ACC112 (cell line): ENCODE results near the gene ZNF280D.
A peak's percentile ranks its signal among the peaks of the same experiment; 100 is the strongest.
"Not testable (repeated sequence)": the region's sequence is repeated elsewhere in the genome, so short reads cannot be mapped to it uniquely, and the experiment has no call there.

Experiments used
- H2AFZ ChIP-seq: fragments of 200-600 bp; sonication (generic); one replicate; pipeline ENCODE4 v1.6.0; 2017; ENCODE audit warnings: antibody characterized with exemption, low read length; ENCODE audit not compliant: unreplicated experiment
- H3K27ac ChIP-seq: fragments of 200-600 bp; sonication (generic); 2 replicates; pipeline ENCODE4 v1.5.1; 2014; ENCODE audit warnings: low read depth, mild to moderate bottlenecking, antibody characterized with exemption, low read length, moderate library complexity
- H3K27me3 ChIP-seq: fragments of 200-600 bp; sonication (generic); 2 replicates; pipeline ENCODE4 v1.6.1; 2014; ENCODE audit warnings: mild to moderate bottlenecking, antibody characterized with exemption, low read length, moderate library complexity, mixed read lengths; ENCODE audit not compliant: insufficient read depth
- H3K36me3 ChIP-seq: fragments of 200-600 bp; sonication (generic); 2 replicates; pipeline ENCODE4 v1.6.1; 2016; ENCODE audit warnings: mild to moderate bottlenecking, antibody characterized with exemption, low read length, moderate library complexity, mixed read lengths; ENCODE audit not compliant: insufficient read depth
- H3K4me1 ChIP-seq: fragments of 200-600 bp; sonication (generic); one replicate; pipeline ENCODE4 v1.6.1; 2016; ENCODE audit warnings: low read length, mixed read lengths; ENCODE audit not compliant: insufficient read depth, unreplicated experiment, control insufficient read depth
- H3K4me3 ChIP-seq: fragments of 200-600 bp; sonication (generic); 2 replicates; pipeline ENCODE4 v1.5.1; 2014; ENCODE audit warnings: mild to moderate bottlenecking, low read depth, low read length
- H3K79me2 ChIP-seq: fragments of 200-600 bp; sonication (generic); one replicate; pipeline ENCODE4 v1.6.0; 2016; ENCODE audit warnings: low read length; ENCODE audit not compliant: control insufficient read depth, unreplicated experiment, insufficient read depth

ZNF280D gene, protein sequence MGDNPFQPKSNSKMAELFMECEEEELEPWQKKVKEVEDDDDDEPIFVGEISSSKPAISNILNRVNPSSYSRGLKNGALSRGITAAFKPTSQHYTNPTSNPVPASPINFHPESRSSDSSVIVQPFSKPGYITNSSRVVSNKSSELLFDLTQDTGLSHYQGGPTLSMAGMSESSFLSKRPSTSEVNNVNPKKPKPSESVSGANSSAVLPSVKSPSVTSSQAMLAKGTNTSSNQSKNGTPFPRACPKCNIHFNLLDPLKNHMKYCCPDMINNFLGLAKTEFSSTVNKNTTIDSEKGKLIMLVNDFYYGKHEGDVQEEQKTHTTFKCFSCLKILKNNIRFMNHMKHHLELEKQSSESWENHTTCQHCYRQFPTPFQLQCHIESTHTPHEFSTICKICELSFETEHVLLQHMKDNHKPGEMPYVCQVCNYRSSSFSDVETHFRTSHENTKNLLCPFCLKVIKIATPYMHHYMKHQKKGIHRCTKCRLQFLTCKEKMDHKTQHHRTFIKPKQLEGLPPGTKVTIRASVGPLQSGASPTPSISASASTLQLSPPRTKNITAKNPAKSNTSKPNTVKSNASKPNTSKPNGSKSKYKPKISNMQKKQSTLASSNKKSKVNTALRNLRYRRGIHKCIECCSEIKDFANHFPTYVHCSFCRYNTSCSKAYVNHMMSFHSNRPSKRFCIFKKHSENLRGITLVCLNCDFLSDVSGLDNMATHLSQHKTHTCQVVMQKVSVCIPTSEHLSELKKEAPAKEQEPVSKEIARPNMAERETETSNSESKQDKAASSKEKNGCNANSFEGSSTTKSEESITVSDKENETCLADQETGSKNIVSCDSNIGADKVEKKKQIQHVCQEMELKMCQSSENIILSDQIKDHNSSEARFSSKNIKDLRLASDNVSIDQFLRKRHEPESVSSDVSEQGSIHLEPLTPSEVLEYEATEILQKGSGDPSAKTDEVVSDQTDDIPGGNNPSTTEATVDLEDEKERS

DNA sequence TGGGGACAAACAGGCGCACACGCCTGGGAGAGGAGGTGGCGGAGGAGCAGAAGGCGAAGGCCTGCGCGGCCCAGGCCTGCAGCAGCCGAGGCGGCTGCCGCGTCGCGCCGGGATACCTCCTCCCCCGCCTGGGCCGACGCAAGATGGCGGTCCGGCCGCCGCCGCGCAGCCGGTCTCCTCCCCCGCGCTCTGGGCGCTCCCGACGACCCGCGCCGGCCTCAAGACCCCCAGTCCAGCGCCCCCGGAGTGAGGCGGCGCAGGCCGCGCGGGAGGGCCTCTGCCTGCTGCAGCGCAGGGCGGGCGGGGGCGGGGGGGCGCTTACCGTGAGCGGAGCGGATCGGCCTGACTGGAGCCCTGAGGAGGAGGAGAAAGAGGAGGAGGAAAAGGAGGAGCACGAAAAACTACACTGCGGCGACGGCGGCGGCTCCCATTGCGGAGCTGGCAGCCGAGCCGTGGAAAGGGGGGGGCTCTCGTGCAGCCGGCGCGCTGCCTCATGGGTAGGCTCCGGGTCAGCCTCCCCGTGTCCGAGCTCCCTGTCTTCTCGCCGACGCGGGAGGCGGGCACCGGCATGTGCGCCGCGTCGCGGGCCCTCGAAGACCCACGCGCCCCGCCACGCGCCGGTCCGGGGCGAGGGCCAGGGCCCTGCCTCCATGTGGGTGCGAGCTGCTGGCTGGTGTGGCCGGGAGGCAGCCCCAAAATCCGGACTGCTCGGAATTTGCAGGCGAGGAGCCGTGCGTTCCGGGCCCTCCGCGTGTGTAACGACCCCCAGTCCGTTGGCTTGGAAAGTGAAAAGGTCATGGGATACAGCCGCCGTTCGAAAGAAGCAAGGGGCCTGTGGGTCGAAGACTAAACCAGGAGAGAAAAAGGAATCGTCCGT is at the start of gene ZNF280D:
TSS of gene ZNF280D (minus strand) at position 374 of the 877 bp plus-strand sequence. CDS start 26,400 bp downstream, outside the sequence.
- H2AFZ ChIP-seq, result peak within 1 kb of the TSS; percentile 96
- peak within 1 kb of the TSS; percentile 83 for H3K27ac ChIP-seq
- peaks cover 13% of the 10 kb centered on the region; the same call in 1 of the 2 replicates for H3K36me3 ChIP-seq
- peaks cover 45% of the 10 kb centered on the region for H3K79me2 ChIP-seq
- H3K27me3 ChIP-seq, result no peaks in the 10 kb centered on the region
- peaks cover 31% of the 10 kb centered on the region for H3K4me1 ChIP-seq
- peak within 1 kb of the TSS; percentile 99 for H3K4me3 ChIP-seq

DNA sequence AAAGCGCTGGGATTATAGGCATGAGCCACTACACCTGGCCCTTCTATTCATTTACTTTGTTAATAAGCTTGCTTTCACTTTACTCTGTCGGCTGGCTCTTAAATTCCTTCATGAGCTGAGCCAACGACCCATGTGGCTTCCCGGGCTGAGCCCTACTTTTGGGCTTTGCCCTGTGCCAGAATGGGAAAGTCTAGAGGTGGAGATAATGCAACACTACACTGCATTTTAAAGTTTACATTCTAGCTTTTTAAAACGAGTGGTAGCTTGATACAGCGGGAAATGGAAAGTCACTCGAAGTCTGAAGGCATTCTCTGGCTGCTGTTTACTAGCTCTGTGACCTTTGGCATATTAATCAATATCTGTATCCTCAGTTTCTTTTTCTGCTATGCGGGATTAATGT is 49.0 kb upstream of the ZNF280D start:
- Histone ChIP-seq H3K4me1 (no peaks in the 10 kb centered on the region), H3K79me2 (no peaks in the 10 kb centered on the region), H3K27ac (no peak overlapping the region), H3K27me3 (no peaks in the 10 kb centered on the region), H3K4me3 (no peak overlapping the region), H2AFZ (no peak overlapping the region), H3K36me3 (no peaks in the 10 kb centered on the region)

DNA sequence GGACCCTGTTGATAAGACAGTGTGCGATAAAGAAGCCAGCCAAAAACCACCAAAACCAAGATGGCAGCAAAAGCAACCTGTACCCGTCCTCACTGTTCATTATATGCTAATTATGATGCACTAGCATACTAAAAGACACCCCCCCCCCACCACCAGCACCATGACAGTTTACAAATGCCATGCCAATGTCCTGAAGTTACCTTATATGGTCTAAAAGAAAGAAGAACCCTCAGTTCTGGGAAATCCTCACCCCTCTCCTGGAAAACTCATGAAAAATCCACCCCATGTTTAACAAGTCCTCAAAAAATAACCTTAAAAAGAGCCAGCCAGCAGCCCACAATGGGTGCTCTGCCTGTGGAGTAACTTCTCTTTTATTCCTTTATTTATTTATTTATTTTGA is 48.4 kb upstream of the ZNF280D start:
- no peaks in the 10 kb centered on the region for H3K27me3 ChIP-seq
- no peaks in the 10 kb centered on the region for H3K4me1 ChIP-seq
- no peaks in the 10 kb centered on the region for H3K79me2 ChIP-seq
- no peak overlapping the region for H3K27ac ChIP-seq
- no peak overlapping the region for H3K4me3 ChIP-seq
- H2AFZ ChIP-seq, result no peak overlapping the region
- H3K36me3 ChIP-seq, result no peaks in the 10 kb centered on the region

DNA sequence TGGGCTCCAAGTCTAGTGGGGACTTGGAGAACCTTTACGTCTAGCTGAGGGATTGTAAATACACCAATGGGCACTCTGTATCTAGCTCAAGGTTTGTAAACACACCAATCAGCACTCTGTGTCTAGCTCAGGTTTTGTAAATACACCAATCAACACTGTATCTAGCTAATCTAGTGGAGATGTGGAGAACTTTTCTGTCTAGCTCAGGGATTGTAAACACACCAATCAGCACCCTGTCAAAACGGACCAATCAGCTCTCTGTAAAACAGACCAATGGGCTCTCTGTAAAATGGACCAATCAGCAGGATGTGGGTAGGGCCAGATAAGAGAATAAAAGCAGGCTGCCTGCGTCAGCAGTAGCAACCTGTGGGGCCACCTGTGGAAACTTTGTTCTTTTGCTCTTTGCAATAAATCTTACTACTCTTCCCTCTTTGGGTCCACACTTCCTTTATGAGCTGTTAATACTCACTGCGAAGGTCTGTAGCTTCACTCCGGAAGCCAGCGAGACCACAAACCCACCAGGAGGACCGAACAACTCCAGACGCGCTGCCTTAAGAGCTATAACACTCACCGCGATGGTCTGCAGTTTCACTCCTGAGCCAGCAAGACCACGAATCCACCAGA is 46.9 kb upstream of the ZNF280D start:
- H3K36me3 ChIP-seq, H3K27me3 ChIP-seq, H3K79me2 ChIP-seq, H3K4me1 ChIP-seq, H2AFZ ChIP-seq, H3K4me3 ChIP-seq, H3K27ac ChIP-seq: not testable (repeated sequence)

DNA sequence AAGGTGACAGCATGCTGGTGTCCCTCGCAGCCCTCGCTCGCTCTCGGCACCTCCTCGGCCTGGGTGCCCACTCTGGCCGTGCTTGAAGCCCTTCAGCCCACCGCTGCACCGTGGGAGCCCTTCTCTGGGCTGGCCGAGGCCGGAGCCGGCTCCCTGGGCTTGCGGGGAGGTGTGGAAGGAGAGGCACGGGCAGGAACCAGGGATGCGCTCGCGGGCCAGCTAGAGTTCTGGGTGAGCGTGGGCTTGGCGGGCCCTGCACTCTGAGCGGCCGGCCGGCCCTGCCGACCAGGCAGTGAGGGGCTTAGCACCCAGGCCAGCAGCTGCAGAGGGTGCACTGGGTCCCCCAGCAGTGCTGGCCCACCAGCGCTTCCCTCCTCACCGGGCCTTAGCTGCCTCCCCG is 46.1 kb upstream of the ZNF280D start:
- H3K4me3 ChIP-seq, H3K36me3 ChIP-seq, H3K4me1 ChIP-seq, H3K79me2 ChIP-seq, H3K27ac ChIP-seq, H2AFZ ChIP-seq, H3K27me3 ChIP-seq: not testable (repeated sequence)

DNA sequence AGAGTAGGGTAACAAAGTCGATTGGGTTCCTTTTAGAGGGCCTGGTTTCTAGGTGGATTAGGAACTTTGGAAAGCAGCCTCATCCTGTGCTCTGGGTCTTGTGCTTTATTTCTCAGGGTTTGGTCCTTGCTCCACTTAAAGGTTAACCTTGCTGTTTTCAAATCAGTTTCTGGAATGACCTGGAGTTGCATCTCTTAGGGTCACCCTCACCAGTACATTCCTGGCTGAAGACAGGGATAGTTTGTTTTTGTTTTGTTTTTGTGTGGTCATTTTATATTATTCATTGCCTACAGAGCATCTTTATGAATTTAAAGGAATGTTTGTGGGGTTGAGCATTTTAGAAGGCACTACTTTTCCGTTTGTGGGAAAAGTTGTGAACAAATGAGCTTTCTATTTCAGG is 45.5 kb upstream of the ZNF280D start:
- Histone ChIP-seq H3K79me2 (no peaks in the 10 kb centered on the region), H3K4me3 (no peak overlapping the region), H2AFZ (no peak overlapping the region), H3K36me3 (no peaks in the 10 kb centered on the region), H3K27me3 (no peaks in the 10 kb centered on the region; the same call in 1 of the 2 replicates), H3K27ac (no peak overlapping the region), H3K4me1 (no peaks in the 10 kb centered on the region)

DNA sequence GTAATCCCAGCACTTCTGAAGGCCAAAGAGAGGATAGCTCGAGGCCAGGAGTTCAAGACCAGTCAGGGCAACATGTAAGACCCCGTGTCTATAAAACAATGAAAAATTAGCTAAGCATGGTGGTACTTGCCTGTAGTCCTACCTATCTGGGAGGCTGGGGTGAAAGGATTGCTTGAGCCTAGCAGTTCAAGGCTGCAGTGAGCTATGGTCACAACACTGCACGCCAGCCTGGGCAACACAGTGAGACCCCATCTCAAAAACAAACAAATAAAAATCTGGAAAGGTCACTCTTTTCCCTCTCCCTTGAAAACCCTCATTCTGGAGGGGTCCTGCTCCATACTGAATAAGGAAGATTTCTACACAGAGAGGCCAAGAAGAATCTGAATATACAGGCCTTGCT is 43.5 kb upstream of the ZNF280D start:
- Histone ChIP-seq H3K4me1 (peaks cover 5% of the 10 kb centered on the region), H2AFZ (no peak overlapping the region), H3K4me3 (no peak overlapping the region), H3K27me3 (no peaks in the 10 kb centered on the region; the same call in 1 of the 2 replicates), H3K36me3 (no peaks in the 10 kb centered on the region), H3K79me2 (no peaks in the 10 kb centered on the region), H3K27ac (no peak overlapping the region)

DNA sequence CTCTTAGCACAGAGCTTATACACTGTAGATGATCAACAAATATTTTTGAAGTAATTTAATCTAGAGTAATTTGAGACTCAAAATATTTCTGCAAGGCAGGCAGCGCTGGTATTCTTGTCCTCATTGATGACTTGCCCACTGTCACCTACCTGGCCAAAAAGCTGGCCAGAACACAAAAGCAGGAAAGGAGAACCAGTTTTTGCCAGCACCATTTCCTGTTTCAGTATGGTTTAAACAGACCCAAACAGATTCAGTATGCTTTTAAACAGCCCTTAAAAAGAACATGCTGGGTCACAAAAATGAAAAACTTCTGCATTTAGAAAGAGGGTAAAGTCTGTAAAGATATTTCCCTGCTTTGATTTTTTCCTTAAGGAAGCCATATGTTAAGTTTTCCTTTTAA is 42.3 kb upstream of the ZNF280D start:
- Histone ChIP-seq H2AFZ (peak overlapping the region; percentile 33), H3K27ac (no peak overlapping the region), H3K79me2 (no peaks in the 10 kb centered on the region), H3K4me1 (peaks cover 5% of the 10 kb centered on the region), H3K4me3 (no peak overlapping the region), H3K27me3 (no peaks in the 10 kb centered on the region; the same call in 1 of the 2 replicates), H3K36me3 (no peaks in the 10 kb centered on the region)

DNA sequence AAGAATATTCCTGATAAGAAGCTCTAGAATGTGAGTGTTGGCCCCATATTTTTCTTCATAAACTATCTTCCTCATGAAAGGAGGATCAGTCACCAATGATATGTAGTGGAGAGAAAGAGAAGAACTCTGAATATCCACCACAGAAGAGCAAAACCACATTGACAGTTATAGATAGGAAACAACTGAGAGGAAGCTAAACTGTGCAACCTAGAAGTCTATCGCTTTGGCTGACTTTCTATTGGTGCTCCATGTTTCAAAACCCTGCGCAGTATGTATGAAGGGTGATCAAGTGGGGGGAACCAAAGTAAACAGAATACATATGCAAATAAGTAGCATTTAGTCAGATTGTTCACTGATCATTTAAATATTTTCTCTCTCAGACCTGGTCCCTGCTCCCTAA is 41.0 kb upstream of the ZNF280D start:
- H3K36me3 ChIP-seq, result no peaks in the 10 kb centered on the region
- H2AFZ ChIP-seq, result no peak overlapping the region
- peaks cover 5% of the 10 kb centered on the region for H3K4me1 ChIP-seq
- no peak overlapping the region for H3K27ac ChIP-seq
- H3K79me2 ChIP-seq, result no peaks in the 10 kb centered on the region
- H3K4me3 ChIP-seq, result no peak overlapping the region
- H3K27me3 ChIP-seq, result no peaks in the 10 kb centered on the region; the same call in 1 of the 2 replicates
